ENCODE data around the gene S100A13.
"Not testable (repeated sequence)": the region's sequence is repeated elsewhere in the genome, so short reads cannot be mapped to it uniquely, and the experiment has no call there.

Gene S100A13

GRCh38 chr1:153602749-153603148 lies 24.6 kb downstream of the S100A13 start:
- Histone ChIP-seq H3K27me3 (ENCODE audit: control insufficient read depth, insufficient read depth, low read length) (peaks cover 7% of the 10 kb centered on the region; the same call in 1 of the 2 replicates), H3K27ac (ENCODE audit: low read depth, low read length) (no peak overlapping the region), H3K9me3 (ENCODE audit: control insufficient read depth, insufficient read depth, low read depth, low read length) (no peaks in the 10 kb centered on the region), H3K4me3 (ENCODE audit: low read depth, low read length) (no peak overlapping the region), H3K36me3 (ENCODE audit: control insufficient read depth, insufficient read depth, low read length) (no peaks in the 10 kb centered on the region), H3K4me1 (ENCODE audit: control insufficient read depth, insufficient read depth, low read length) (peaks cover 32% of the 10 kb centered on the region), H3K9ac (ENCODE audit: low read length) (no peak overlapping the region)

- peaks cover 12% of the 10 kb centered on the region for H3K4me1 ChIP-seq (ENCODE audit: control insufficient read depth, insufficient read depth, low read length)
- H3K27me3 ChIP-seq (ENCODE audit: control insufficient read depth, insufficient read depth, low read length): no peaks in the 10 kb centered on the region
- H3K36me3 ChIP-seq (ENCODE audit: control insufficient read depth, insufficient read depth, low read length): no peaks in the 10 kb centered on the region
- H3K4me3 ChIP-seq (ENCODE audit: low read depth, low read length): no peak overlapping the region
- H3K9ac ChIP-seq (ENCODE audit: low read length): no peak overlapping the region
- H3K9me3 ChIP-seq (ENCODE audit: control insufficient read depth, insufficient read depth, low read depth, low read length): no peaks in the 10 kb centered on the region
- no peak overlapping the region for H3K27ac ChIP-seq (ENCODE audit: low read depth, low read length)
Measured at GRCh38 chr1:153599847-153600246, 27.5 kb downstream of the S100A13 start.

GRCh38 chr1:153598309-153599172 lies 28.8 kb downstream of the S100A13 start:
- Histone ChIP-seq H3K27ac (ENCODE audit: low read depth, low read length) (peak overlapping the region; percentile 33; the same call in 1 of the 2 replicates), H3K9ac (ENCODE audit: low read length) (no peak overlapping the region), H3K9me3 (ENCODE audit: control insufficient read depth, insufficient read depth, low read depth, low read length) (no peaks in the 10 kb centered on the region), H3K36me3 (ENCODE audit: control insufficient read depth, insufficient read depth, low read length) (no peaks in the 10 kb centered on the region), H3K4me1 (ENCODE audit: control insufficient read depth, insufficient read depth, low read length) (peaks cover 12% of the 10 kb centered on the region), H3K27me3 (ENCODE audit: control insufficient read depth, insufficient read depth, low read length) (no peaks in the 10 kb centered on the region), H3K4me3 (ENCODE audit: low read depth, low read length) (no peak overlapping the region)

GRCh38 chr1:153597206-153597605 lies 30.1 kb downstream of the S100A13 start:
- Histone ChIP-seq H3K4me1 (ENCODE audit: control insufficient read depth, insufficient read depth, low read length) (peaks cover 12% of the 10 kb centered on the region), H3K9ac (ENCODE audit: low read length) (no peak overlapping the region), H3K27ac (ENCODE audit: low read depth, low read length) (no peak overlapping the region)

GRCh38 chr1:153592748-153593147 lies 34.6 kb downstream of the S100A13 start:
- Histone ChIP-seq H3K9me3 (ENCODE audit: control insufficient read depth, insufficient read depth, low read depth, low read length) (no peaks in the 10 kb centered on the region), H3K4me1 (ENCODE audit: control insufficient read depth, insufficient read depth, low read length) (no peaks in the 10 kb centered on the region), H3K36me3 (ENCODE audit: control insufficient read depth, insufficient read depth, low read length) (no peaks in the 10 kb centered on the region), H3K27ac (ENCODE audit: low read depth, low read length) (no peak overlapping the region), H3K9ac (ENCODE audit: low read length) (no peak overlapping the region), H3K27me3 (ENCODE audit: control insufficient read depth, insufficient read depth, low read length) (no peaks in the 10 kb centered on the region), H3K4me3 (ENCODE audit: low read depth, low read length) (no peak overlapping the region)

More at GRCh38 chr1:153597206-153597605, 30.1 kb downstream of the S100A13 start:
- Histone ChIP-seq H3K4me3 (ENCODE audit: low read depth, low read length) (no peak overlapping the region), H3K36me3 (ENCODE audit: control insufficient read depth, insufficient read depth, low read length) (no peaks in the 10 kb centered on the region), H3K27me3 (ENCODE audit: control insufficient read depth, insufficient read depth, low read length) (no peaks in the 10 kb centered on the region), H3K9me3 (ENCODE audit: control insufficient read depth, insufficient read depth, low read depth, low read length) (no peaks in the 10 kb centered on the region)

GRCh38 chr1:153588482-153588881 lies 38.8 kb downstream of the S100A13 start:
- Histone ChIP-seq H3K27me3 (ENCODE audit: control insufficient read depth, insufficient read depth, low read length) (no peaks in the 10 kb centered on the region), H3K27ac (ENCODE audit: low read depth, low read length) (no peak overlapping the region), H3K4me3 (ENCODE audit: low read depth, low read length) (no peak overlapping the region), H3K36me3 (ENCODE audit: control insufficient read depth, insufficient read depth, low read length) (no peaks in the 10 kb centered on the region), H3K9me3 (ENCODE audit: control insufficient read depth, insufficient read depth, low read depth, low read length) (no peaks in the 10 kb centered on the region), H3K9ac (ENCODE audit: low read length) (no peak overlapping the region), H3K4me1 (ENCODE audit: control insufficient read depth, insufficient read depth, low read length) (no peaks in the 10 kb centered on the region)

GRCh38 chr1:153588033-153588432 lies 39.3 kb downstream of the S100A13 start:
- H3K27ac ChIP-seq (ENCODE audit: low read depth, low read length); H3K27me3 ChIP-seq (ENCODE audit: control insufficient read depth, insufficient read depth, low read length); H3K4me1 ChIP-seq (ENCODE audit: control insufficient read depth, insufficient read depth, low read length); H3K9ac ChIP-seq (ENCODE audit: low read length); H3K4me3 ChIP-seq (ENCODE audit: low read depth, low read length); H3K36me3 ChIP-seq (ENCODE audit: control insufficient read depth, insufficient read depth, low read length); H3K9me3 ChIP-seq (ENCODE audit: control insufficient read depth, insufficient read depth, low read depth, low read length): not testable (repeated sequence)

GRCh38 chr1:153587314-153587713 lies 40.0 kb downstream of the S100A13 start:
- H3K27ac ChIP-seq (ENCODE audit: low read depth, low read length): no peak overlapping the region

GRCh38 chr1:153586347-153586746 lies 41.0 kb downstream of the S100A13 start:
- no peak overlapping the region for H3K9ac ChIP-seq (ENCODE audit: low read length)
- H3K36me3 ChIP-seq (ENCODE audit: control insufficient read depth, insufficient read depth, low read length): no peaks in the 10 kb centered on the region
- H3K27me3 ChIP-seq (ENCODE audit: control insufficient read depth, insufficient read depth, low read length): no peaks in the 10 kb centered on the region
- H3K27ac ChIP-seq (ENCODE audit: low read depth, low read length): no peak overlapping the region
- no peak overlapping the region for H3K4me3 ChIP-seq (ENCODE audit: low read depth, low read length)
- no peaks in the 10 kb centered on the region for H3K4me1 ChIP-seq (ENCODE audit: control insufficient read depth, insufficient read depth, low read length)
- no peaks in the 10 kb centered on the region; the same call in 1 of the 2 replicates for H3K9me3 ChIP-seq (ENCODE audit: control insufficient read depth, insufficient read depth, low read depth, low read length)

More at GRCh38 chr1:153587314-153587713, 40.0 kb downstream of the S100A13 start:
- H3K27me3 ChIP-seq (ENCODE audit: control insufficient read depth, insufficient read depth, low read length): no peaks in the 10 kb centered on the region
- no peaks in the 10 kb centered on the region for H3K4me1 ChIP-seq (ENCODE audit: control insufficient read depth, insufficient read depth, low read length)
- no peak overlapping the region for H3K9ac ChIP-seq (ENCODE audit: low read length)
- no peaks in the 10 kb centered on the region for H3K36me3 ChIP-seq (ENCODE audit: control insufficient read depth, insufficient read depth, low read length)
- no peak overlapping the region for H3K4me3 ChIP-seq (ENCODE audit: low read depth, low read length)
- no peaks in the 10 kb centered on the region for H3K9me3 ChIP-seq (ENCODE audit: control insufficient read depth, insufficient read depth, low read depth, low read length)

GRCh38 chr1:153585006-153585405 lies 42.3 kb downstream of the S100A13 start:
- no peaks in the 10 kb centered on the region for H3K27me3 ChIP-seq (ENCODE audit: control insufficient read depth, insufficient read depth, low read length)
- H3K9ac ChIP-seq (ENCODE audit: low read length): no peak overlapping the region
- no peak overlapping the region for H3K4me3 ChIP-seq (ENCODE audit: low read depth, low read length)
- no peaks in the 10 kb centered on the region; the same call in 1 of the 2 replicates for H3K9me3 ChIP-seq (ENCODE audit: control insufficient read depth, insufficient read depth, low read depth, low read length)
- H3K27ac ChIP-seq (ENCODE audit: low read depth, low read length): no peak overlapping the region
- no peaks in the 10 kb centered on the region for H3K36me3 ChIP-seq (ENCODE audit: control insufficient read depth, insufficient read depth, low read length)
- no peaks in the 10 kb centered on the region for H3K4me1 ChIP-seq (ENCODE audit: control insufficient read depth, insufficient read depth, low read length)

- H3K9me3 ChIP-seq (ENCODE audit: control insufficient read depth, insufficient read depth, low read depth, low read length): no peaks in the 10 kb centered on the region; the same call in 1 of the 2 replicates
- H3K27me3 ChIP-seq (ENCODE audit: control insufficient read depth, insufficient read depth, low read length): no peaks in the 10 kb centered on the region
- H3K36me3 ChIP-seq (ENCODE audit: control insufficient read depth, insufficient read depth, low read length): no peaks in the 10 kb centered on the region
- H3K27ac ChIP-seq (ENCODE audit: low read depth, low read length): no peak overlapping the region
- H3K9ac ChIP-seq (ENCODE audit: low read length): no peak overlapping the region
- H3K4me1 ChIP-seq (ENCODE audit: control insufficient read depth, insufficient read depth, low read length): no peaks in the 10 kb centered on the region
- H3K4me3 ChIP-seq (ENCODE audit: low read depth, low read length): no peak overlapping the region
Measured at GRCh38 chr1:153583976-153584375, 43.3 kb downstream of the S100A13 start.

Data from HUES6 (cell line).